Superior temporal gyrus (tissue), 1 donor: ENCODE measurements around the gene CCNDBP1.

Experiments
- DNase-seq: peaks from one replicate; pipeline ENCODE4 v3.0.0-alpha.2; 2016; ENCODE audit errors: extremely low spot score

The CCNDBP1 gene

DNA sequence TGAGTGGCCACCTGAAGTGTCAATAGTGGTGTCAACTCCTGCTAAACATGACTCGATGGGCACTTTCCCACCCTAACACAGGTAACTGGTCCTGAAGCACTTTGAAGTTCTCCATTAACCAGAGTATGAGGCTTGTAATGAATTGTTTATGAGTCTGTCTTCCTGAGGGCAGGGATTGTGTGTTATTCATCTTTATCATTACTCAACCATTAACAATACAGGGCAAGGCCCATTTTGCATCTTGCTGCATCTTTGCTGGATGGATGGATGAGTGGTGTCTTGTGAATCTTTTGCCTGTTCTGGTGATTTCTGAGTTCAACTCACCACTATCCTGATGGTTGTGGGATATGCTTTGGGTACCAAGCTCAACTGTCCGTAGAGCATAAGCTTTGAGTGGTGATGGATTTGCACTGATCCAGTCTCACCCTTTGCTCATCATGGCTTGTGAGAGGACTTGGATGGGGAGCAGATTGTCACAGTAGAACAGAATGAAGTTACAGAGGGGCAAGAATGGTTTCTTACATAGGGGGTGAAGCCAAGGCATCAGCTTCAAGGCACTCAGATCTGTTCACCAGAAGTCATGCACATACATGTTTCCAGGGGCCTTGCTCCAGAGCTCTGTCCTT is 57.9 kb downstream of the CCNDBP1 start:
- no peak for DNase-seq

DNA sequence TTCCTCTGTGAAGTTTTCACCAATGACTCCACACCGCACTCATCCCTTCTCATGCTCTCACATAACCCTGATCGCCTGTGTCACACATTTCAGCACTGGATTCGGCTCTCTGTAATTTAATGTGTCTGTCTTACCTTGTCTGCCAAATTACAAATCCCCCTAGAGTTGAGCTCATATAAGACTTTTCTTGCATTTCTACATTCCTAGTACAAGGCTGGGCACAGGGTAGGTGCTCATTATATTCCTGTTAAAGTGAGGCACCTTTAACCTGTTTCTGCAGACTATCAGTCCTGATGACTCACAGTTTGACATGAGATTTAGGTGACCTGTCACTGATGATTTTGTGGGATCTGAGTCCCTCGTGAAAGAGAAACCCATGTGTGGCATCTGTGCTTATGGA is 58.9 kb downstream of the CCNDBP1 start:
- DNase-seq, result no peak

DNA sequence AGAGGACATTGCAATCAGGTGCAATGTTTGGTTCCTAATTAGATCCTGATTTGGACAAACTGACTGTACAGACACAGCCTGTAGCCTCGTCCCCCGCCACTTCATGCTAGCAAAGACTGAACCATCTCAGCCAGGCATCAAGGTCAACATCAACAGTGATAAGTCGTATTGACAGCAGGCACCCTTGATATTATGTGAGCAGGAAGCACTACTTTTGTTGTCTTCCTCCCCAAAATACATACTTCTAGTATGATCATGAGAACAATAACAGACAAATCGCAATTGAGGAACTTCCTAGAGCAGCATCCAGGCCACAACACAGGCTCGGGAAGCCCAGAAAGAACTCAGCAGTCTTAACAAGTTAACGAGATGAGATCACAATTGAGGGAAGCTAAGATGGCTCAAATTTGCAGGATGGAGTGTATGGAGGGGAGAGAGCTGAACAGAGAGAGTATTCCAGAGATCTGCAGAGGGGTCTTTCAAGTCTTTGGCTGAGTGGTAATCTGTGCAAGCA is 61.1 kb downstream of the CCNDBP1 start:
- DNase-seq, result no peak
